OCI-M2 (cell line): ENCODE data around the gene KHDC4.
"Not testable (repeated sequence)": the region's sequence is repeated elsewhere in the genome, so short reads cannot be mapped to it uniquely, and the experiment has no call there.

Source experiments
- DNase-seq: peaks from one replicate; lab custom pipeline; 2025; ENCODE audit not compliant: unreplicated experiment; lab: John Stamatoyannopoulos, UW

KHDC4 gene

DNA sequence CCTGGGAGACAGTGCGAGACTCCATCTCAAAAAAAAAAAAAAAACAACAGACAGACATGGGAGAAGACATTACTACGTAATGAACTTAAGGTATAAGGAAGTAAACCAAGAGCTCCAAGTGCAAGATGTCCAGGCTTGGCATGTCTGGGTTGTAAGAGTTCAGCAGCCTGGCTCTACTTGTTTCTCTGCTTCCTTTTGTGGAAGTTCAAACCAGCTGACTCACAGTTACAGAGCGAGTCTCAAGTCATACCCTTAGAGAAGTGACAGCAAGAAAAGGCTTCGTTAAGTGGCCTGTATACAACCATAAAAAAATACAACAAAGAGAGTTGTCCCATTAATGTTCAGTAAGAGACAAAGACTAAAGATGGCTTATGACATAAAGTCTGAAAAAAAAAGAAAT, 24.3 kb downstream of the KHDC4 start:
- no peak for DNase-seq

DNA sequence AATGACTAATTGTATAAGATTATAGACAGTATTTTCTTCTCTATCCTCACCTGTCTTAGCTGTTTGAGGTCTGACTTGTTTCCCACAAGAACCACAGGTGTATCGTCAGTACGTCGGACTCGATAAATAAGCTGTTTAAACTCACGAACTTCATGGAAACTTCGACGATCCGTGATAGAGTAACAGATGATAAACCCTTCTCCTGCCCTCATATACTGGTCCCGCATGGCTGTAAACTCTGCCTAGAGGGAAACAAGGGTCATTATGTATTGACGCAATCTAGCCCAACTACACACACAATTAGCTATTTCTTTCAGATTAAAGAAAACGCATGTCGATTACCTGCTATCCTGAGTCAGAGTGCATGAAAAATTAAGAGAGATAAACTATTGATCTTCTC, 30.0 kb downstream of the KHDC4 start:
- no peak for DNase-seq

DNA sequence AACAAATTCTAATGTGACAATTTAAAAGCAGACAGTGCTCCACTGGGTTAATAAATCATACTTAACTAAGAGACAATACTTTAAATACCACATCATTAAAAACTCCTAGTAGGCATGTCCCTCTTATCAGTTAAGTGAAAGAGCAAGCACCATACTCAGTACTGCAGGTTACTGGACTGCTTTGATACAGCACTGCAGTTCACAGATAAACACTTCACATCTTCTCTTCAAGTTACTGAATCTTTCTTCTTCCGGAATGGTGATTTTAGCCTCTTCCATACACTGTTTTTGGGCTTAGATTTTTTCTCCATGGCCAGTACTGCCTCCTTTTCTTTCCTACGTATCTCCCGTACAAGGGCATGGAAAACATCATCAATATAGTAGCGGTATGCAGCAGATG, 34.1 kb downstream of the KHDC4 start:
- DNase-seq: no peak

DNA sequence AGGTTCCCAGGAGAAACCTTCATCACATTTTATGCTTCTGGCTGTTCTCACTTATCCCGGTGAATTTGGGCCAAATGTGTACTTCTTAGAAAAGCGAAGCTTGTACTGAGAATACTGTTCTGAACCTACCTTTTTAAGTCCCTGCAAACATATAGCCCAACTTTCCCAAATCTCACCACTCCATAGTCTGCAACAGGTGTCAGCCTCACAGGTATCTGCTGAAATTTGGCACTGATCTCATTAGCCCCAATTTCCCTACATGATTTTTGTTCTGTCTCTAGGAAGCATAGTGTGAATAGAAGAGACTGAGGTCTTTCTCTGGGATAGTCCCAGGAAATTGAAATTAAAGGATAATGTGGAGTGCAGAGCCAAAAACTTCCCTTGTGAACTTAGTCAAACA, 34.5 kb downstream of the KHDC4 start:
- no peak for DNase-seq

DNA sequence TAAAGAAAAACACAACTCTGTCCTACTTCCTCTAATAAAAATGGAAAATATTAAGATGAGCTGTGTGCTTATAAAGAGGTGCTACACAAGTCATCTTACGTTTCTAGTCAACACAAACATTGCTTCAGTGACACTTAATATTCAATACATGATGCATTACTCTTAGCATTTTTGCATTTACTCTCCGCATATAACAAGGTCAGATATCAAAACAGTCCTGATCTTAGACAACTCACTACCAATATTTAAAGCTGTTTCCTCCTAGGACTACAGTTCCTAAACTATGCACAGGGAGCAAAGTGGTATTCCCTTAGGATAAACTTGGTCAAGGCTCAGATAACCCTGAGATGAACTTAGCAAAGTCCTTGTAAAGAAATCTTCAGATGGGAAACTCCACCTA, 35.3 kb downstream of the KHDC4 start:
- no peak for DNase-seq

DNA sequence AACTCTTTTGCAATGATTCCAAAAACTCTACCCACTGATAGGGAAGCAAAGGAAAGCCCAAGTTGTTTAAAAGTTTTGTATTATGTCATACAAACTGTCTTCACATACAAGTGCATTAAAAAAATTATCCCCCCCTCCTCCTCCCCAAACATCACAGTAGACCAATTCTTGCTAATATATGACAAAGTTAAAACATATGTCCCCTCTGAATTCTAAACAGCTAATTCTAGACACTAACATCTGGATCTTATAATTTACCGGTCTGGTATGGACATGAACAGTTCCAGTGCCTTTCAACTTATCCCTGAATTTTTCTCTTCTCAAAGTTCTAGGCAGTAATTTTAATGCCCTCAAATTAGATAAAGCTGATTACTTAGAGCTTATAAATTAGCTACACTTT, 36.5 kb downstream of the KHDC4 start:
- DNase-seq: no peak

DNA sequence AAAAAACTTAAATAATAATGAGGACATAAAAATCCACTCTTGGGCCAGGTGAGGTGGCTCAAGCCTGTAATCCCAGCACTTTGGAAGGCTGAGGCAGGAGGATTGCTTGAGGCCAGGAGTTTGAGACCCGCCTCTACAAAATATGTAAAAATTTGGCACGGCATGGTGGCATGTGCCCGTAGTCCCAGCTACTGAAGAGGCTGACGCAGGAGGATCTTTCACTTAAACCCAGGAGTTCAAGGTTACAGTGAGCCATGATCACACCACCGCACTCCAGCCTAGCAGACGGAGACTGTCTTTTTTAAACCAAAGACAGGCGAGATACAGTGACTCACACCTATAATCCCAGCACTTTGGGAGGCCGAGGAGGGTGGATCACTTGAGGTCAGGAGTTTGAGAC, 37.7 kb downstream of the KHDC4 start:
- DNase-seq: not testable (repeated sequence)

DNA sequence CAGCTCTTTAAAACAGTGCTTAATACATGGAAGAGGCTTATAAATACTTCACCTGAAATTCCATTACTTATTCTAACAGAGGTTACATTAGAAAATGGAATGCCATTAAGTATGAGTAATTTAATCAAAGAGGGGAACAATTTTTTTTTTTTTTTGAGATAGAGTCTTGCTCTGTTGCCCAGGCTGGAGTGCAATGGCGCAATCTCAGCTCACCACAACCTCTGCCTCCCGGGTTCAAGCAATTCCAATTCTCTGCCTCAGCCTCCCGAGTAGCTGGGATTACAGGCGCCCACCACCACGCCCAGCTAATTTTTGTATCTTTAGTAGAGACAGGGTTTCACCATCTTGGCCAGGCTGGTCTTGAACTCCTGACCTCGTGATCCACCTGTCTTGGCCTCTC, 38.6 kb downstream of the KHDC4 start:
- not testable (repeated sequence) for DNase-seq

DNA sequence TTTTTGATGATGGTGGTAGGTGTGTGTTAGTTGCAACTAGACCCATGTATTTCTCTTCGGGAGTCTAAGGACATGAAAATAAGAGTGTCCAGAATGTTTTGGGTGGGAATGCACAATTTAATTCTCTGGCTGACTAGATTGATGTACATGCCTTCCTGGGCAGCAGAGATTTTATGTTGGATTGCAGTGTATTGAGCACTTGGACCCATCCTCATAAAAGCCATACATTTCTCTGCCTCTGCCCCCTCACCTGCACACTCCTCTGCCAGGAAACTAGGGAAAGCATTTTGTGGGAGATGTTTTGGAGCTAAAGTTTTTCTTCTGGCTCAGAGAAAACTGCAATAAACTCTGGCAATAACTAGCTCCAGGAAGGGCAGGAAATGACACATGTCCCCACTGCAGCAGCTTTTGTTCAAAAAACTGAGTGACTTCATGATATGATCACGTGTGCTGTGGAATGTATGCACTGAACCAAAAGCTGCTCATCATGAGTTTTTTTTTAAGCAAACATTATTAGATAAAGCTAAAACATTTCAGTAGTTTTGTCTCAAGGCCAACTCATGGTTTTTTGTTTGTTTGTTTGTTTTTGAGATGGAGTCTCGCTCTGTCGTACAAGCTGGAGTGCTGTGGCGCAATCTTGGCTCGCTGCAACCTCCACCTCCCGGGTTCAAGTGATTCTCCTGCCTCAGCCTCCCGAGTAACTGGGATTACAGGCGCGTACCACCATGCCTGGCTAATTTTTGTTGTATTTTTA, 40.6 kb downstream of the KHDC4 start:
- no peak for DNase-seq

DNA sequence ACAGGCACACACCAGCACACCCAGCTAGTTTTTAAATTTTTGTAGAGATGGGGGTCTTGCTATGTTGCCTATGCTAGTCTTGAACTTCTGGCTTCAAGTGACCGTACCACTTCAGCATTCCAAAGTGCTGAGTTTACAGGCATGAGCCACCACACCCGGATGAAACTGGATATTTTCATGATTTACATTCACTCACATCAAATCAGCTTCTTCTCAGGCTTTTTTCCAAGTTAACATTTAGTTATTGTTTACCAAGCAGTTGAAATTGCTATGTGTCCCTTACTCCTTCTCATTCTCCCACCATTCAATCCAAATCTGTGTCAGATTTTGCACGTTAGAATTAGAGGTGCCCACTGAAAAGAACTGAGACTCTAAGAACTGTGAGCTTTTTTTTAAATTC, 41.4 kb downstream of the KHDC4 start:
- no peak for DNase-seq

DNA sequence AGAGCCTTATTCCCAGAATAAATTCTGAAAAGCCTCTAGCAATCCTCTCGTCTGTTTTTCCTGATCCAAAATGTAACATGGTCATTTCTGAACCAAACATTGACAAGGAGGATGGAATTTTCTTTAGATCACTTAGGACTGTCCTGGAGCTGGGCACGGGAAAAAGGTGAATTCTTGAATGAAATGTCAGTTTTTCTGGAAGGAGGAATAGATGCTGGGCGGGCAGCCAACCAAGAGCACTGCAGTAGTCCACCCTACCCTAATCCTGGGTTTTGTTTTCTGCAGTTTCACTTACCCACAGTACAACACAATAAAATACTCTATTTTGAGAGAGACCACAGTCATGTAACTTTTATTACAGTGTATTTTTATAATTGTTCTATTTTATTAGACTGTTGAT, 44.0 kb downstream of the KHDC4 start:
- no peak for DNase-seq

DNA sequence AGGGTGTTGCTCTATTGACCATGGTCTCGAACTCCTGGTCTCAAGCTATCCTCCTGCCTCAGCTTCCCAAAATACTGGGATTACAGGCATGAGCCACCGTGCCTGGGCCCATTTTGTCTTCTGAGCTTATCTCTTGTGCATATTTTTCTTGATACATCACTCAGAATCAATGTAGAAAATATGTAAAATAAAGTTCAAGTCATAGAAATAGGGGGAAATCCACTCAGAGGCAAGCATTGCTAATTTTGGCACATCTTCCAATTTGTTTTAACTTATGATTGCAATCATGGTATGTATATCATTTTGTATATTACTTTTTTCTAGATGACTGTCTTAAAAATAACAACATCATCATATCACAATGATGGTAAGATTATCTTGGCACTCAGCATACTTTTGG, 44.6 kb downstream of the KHDC4 start:
- no peak for DNase-seq

DNA sequence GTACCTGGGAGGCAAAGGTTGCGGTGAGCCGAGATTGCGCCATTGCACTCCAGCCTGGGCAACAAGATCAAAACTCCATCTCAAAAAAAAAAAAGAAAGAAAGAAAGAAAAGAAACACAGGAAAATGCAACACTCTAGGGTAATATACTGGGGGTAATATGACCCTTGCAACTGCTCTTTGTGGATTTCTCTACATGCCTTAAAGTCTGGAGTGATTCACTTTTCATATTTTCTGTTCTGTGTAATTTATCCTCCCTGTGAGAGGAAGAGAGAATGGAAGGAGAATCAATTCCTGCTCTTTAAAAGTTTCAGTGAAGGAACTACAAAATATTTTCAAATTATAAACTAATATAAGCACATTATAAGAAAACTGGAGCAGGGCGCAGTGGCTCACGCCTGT, 45.7 kb downstream of the KHDC4 start:
- no peak for DNase-seq

DNA sequence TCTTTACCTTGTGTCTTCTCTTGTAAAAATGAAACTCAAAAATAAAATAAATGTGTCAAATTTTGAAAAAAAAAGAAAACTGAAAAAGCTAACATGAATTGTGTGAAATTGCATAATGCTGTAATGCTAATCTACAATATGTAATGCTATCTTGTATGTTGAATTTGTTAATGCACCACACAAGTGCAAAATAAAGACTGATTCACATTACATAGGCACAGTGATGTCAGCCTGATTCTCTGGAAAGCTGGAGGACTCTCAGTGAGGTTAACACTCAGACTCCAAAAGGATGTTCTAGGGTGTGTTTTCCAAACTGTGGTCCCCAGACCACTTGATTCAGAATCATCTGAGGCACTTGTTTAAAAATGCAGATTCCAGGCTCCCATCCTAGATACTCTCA, 49.2 kb downstream of the KHDC4 start:
- DNase-seq: no peak

DNA sequence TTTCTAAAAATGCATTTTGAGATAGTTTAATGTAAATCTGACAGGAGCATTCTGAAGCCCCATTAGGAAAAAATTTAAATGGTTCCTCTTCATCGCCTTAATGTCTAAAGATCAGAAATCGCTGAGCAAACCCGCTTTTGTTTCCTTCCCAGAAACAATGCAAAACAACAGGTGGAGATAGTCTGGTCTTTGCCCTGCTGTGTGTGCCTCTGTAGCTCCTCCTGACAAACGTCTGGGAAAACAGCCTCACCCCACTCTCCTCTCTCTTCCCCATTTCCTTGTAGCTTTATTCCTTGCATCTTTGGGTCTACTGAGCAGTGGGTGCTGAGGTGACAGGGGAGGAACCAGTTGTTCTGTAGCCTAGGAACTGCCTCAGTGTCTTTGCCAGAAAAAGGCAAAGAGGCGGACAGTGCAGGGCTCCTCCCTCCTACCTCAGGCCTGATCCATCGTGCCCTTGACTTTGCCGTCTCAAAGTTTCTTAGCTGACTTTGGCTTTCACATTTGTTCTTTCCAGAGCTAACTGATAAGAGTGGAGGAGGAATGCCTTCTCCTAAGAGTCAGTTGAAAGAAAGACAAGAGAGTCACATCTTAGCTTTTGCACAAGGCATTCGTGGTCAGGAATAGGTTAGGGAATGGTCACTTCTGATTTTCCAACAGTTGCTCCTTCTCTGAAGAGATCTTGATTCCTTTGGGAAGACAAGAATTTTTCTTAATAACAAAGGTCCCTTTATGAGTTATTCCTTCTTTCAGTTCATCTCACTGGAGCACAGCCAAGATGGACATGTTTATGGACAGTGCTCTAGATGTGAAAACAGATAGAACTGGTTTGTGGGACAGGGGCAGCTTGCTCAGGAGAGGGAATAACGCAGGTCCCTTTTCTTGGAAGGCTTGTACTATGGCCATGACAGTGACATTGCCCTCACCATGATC, 49.9 kb downstream of the KHDC4 start:
- no peak for DNase-seq

DNA sequence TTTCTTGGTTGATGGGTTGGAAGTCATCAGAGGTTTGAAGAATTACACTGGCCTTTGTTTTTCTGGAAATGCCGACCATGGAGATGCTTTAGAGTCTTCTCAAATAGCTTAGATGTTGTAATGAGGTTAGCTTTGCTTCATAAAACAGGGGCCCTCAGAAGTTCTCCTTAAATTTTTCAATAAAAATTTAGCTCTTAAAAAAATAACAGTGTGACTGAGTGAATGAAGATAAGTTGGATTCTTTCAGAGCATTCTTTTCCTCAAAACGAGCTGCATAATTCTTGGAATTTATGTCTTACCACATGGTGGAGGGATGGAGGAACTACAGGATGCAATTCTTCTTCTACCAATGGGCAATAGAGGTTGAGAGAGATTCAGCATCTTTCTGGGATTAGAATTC, 51.4 kb downstream of the KHDC4 start:
- DNase-seq: no peak

DNA sequence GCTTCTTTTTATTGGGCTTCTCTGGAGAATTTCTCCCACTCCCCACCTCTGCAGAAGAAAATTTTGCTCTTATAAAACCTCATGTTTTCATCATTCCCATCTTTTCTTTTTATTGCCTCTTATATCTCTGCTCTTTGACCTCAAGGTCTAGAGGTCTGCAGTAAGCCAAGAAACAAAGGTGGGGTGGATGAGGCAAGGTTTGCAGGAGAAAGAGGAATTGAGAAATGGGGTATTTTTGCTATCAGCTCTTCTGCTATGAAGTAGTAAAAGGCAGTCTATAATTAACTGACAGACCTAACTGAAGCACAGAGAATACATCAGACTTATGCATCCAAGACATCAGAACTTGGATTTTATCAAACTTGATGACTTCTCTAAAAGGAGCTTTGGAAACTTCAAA, 52.0 kb downstream of the KHDC4 start:
- DNase-seq: no peak

DNA sequence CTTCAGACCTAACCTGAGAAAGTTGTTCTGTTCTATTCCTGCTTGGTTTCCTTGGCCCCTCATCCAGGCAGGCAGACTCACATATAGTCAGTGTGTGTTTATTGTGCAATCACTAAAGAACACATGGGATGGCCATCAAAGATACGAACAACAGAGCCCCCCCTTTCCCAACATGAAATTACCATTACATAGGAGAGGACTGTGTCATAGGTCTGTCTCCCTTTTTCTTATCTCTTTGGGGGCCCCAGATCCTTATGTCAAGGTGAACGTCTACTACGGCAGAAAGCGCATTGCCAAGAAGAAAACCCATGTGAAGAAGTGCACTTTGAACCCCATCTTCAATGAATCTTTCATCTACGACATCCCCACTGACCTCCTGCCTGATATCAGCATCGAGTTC, 53.3 kb downstream of the KHDC4 start:
- no peak for DNase-seq

DNA sequence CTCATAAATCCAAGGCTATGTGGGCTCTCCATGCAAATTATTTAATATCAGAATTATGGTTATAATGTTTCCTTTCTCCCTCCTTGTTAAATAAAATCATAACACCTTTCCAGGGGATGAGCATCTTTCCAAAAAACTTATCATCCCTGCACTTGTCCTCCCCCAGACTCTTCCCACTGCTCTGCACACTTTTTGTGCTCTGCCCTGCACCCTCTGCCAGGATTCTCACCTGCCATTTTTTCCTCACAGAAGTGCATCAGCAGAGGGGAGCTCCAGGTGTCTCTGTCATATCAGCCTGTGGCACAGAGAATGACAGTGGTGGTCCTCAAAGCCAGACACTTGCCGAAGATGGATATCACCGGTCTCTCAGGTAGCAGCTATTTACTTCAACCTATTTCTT, 54.0 kb downstream of the KHDC4 start:
- DNase-seq: no peak

DNA sequence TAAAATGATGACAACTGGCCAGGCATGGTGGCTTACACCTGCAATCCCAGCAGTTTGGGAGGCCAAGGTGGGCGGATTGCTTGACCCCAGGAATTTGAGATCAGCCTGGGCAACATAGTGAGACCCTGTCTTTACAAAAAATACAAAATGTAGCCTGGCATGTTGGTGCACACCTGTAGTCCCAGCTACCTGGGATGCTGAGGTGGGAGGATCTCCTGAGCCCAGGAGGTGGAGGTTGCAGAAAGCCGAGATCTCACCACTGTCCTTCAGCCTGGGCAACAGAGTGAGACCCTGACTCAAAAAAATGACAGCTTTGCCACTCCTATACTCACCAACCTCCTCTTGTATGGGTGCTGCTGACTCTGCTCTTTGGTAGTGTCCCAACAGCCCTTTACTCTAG, 56.3 kb downstream of the KHDC4 start:
- no peak for DNase-seq

DNA sequence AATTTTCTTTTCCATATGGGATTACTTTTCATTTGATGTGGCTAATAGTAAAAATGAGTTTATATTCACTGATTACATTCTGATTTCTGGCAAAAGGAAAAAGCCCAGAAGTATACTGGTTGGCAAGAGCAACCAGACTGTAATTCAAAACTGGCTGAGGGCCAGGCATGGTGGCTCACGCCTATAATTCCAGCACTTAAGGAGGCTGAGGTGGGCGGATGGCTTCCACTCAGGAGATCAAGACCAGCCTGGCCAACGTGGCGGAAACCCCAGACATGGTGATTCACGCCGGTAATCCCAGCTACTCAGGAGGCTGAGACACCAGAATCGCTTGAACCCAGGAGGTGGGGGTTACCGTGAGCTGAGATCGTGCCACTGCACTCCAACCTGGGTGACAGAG, 60.4 kb downstream of the KHDC4 start:
- no peak for DNase-seq

DNA sequence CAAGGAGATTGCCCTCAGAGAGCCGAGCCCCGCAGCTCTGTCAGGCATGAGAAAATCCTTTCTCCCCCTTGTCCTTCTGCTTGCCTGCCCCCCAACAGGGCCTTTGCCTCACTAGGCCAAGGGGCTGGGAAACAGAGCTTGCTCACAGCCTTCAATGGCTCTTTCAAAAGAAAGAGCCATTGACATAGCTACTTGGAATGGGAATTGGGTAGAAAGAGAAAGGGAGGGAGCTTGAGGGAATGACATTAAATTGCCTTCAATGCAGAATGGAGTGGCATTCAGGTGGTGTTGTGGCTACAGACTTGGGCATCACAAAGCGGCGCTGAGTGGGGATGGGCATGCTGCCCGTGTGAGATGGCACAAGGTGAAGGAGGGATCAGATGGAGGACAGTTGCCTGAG, 61.7 kb downstream of the KHDC4 start:
- DNase-seq: no peak
